Stimulated activated CD4-positive, alpha-beta T cell treated with anti-CD3 and anti-CD28 coated beads, Interleukin-15, amount 100 ng/mL, for 24 hours (primary cell): Measurements from ENCODE around the gene FBXL13.
"Not testable (repeated sequence)": the region's sequence is repeated elsewhere in the genome, so short reads cannot be mapped to it uniquely, and the experiment has no call there.

Source experiments
- DNase-seq: peaks from one replicate; pipeline ENCODE4 v3.0.0-alpha.2; 2020

The FBXL13 gene

DNA sequence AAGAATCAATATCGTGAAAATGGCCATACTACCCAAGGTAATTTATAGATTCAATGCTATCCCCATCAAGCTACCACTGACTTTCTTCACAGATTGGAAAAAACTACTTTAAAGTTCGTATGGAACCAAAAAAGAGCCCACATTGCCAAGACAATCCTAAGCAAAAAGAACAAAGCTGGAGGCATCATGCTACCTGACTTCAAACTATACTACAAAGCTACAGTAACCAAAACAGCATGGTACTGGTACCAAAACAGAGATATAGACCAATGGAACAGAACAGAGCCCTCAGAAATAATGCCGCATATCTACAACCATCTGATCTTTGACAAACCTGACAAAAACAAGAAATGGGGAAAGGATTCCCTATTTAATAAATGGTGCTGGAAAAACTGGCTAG, 53.7 kb downstream of the FBXL13 start:
- not testable (repeated sequence) for DNase-seq

DNA sequence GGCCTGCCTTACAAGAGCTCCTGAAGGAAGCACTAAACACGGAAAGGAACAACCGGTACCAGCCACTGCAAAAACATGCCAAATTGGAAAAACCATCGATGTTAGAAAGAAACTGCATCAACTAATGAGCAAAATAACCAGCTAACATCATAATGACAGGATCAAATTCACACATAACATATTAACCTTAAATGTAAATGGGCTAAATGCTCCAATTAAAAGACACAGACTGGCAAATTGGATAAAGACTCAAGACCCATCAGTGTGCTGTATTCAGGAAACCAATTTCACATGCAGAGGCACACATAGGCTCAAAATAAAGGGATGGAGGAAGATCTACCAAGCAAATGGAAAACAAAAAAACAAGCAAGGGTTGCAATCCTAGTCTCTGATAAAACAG, 56.3 kb downstream of the FBXL13 start:
- DNase-seq = not testable (repeated sequence)

DNA sequence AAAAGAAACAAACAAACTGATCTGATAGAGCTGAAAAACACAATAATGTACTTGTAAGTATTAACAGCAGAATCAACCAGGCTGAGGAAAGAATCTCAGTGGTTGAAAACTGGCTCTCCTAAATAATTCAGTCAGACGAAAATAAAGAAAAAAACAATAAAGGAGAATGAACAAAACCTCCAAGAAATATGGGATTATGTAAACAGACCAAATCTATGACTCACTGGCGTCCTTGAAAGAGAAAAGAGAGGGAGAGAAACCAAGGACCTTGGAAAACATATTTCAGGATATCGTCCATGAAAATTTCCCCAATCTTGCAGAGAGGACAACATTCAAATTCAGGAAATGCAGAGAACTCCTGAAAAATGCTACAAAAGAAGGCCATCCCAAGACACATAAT, 62.9 kb downstream of the FBXL13 start:
- DNase-seq = no peak

DNA sequence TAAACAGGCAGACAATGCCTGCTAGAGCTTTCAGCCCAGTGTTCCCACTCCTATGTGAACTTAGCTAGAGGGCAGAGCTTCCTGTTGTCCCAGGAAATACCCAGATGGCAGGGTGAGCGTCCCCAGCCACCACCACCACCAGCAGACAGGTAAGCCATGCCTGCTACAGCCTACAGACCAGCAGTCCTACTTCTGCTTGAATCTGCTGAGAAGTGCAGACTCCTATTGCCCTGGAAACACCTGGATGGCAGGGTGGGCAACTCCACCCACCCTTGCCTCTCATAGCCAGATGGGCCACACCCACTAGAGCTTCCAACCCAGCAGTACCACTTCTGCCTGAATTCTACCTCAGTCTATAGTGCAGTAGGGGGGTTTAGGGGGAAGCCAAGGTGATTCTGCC, 64.4 kb downstream of the FBXL13 start:
- DNase-seq = no peak

DNA sequence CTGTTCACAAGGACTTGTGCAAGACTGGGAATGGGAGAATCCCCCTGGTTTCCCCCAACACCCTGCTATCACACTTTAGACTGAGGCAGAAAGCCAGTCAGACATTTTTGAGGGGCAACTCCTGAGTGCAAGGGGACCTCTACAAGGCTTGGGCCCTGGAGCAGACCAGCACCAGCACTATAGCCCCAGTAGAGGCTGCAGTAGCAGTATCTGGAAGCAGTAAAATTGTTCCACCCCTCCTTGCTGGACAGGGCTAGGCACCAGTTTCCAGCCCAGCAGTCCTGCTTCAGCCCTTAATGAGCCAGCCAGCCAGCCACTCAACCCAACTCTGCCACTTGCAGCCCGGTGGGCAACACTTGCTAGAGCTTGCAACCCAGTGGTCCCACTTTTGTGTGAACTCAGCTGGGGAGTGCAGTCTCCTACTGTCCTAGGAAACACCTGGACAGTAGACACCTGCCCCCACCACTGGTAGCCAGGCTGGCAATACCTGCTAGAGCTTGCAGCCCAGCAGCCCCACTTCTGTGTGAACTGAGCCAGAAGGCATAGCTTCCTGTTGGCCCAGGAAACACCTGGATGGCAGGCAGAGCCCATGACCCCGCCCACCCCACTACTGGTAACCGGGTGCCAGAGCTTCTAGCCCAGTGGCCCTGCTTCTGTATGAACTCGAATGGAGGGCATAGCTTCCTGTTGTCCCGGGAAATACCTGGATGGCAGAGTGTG, 65.0 kb downstream of the FBXL13 start:
- DNase-seq = no peak

DNA sequence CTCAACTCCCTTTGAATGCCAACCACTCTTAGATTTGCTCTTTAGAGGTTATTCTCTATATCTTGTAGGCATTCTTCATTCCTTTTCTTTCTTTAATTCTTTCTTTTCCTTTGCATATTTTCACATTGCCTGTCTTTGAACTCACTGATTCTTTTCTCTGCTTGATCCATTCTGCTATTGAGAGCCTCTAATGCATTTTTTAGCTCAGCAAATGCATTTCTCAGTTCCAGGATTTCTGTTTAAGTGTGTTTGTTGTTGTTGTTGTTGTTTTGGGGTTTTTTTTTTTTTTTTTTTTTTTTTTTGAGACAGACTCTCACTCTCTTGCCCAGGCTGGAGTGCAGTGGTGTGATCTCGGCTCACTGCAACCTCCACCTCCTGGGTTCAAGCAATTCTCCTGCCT, 71.6 kb downstream of the FBXL13 start:
- no peak for DNase-seq

DNA sequence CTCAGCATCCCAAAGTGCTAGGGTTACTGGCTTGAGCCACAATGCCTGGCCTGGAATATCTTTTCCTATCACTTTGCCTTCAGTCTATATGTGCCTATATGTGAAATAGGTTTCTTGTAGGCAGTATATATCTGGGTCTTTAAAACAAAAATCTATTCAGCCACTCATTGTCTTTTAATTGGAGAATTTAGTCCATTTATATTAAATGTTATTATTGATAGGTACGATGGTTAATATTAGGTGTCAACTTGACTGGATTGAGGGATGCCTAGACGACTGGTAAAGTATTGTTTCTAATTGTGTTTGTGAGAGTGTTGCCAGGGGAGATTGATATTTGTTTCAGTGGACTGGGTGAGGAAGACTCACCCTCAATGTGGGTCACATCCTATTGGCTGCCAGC, 73.4 kb downstream of the FBXL13 start:
- no peak for DNase-seq

DNA sequence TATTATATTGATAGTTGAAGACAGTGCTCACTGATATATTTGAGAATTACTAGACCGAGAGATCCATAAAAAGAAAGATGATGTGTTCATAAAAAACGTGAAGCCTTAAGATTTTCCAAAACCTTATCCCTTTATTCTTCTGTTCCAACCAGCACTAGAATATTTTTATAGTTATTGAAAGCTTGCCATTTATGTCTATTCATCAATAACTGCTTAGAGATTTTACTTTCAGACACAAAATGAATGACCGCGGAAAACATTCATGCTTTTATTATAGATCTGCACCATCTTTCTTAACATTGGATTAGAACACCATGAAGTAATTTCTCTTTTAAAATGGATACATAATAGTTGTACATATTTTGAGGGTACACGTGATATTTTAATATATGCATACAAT, 77.6 kb downstream of the FBXL13 start:
- no peak for DNase-seq

DNA sequence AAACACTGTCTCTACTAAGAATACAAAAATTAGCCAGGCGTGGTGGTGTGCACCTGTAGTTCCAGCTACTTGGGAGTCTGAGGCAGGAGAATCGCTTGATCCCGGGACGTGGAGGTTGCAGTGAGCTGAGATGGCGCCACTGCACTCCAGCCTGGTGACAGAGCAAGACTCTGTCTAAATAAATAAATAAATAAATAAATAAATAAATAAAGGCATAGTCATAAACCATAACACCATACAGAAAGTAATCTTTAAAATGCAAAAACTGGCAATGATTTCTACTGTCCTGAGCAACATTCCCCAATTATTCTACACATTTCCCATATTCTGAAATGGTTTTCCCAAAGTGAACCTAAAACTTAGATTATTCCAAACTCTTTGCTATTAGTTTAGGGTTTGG, 79.0 kb downstream of the FBXL13 start:
- not testable (repeated sequence) for DNase-seq

DNA sequence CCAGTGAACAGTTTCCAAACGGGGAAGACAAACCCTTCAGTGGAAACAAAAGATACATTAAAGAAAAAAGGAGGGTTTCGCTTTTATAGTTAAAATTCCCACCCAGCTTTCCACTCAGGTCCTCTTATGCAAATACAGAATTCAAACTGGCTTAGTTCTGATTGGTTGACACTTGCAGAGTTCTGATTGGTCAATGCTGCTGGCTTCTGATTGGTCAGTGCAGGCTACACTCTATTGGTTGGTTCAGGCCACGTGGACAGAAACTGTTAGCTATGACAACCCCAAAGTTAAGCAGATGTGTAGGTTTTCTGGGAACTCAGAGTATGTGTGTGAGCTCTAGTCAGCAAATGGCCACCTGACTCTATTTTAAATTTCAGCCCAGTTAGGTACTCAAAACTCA, 80.0 kb downstream of the FBXL13 start:
- DNase-seq = no peak

DNA sequence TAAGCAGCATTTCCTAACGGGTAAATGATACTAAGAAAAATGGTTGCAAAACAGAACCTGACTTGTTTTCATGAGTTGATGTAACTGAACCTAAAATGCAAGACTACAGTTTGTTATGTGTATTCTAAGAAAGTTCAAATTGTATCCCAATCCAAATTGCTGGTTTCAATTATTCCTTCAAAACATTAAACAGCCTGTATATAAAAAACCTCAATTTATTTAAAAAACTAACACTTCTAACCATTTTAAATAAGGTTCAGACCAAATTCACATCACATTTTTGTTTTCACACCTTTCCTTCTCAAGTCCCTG, 80.9 kb downstream of the FBXL13 start:
- DNase-seq = no peak

DNA sequence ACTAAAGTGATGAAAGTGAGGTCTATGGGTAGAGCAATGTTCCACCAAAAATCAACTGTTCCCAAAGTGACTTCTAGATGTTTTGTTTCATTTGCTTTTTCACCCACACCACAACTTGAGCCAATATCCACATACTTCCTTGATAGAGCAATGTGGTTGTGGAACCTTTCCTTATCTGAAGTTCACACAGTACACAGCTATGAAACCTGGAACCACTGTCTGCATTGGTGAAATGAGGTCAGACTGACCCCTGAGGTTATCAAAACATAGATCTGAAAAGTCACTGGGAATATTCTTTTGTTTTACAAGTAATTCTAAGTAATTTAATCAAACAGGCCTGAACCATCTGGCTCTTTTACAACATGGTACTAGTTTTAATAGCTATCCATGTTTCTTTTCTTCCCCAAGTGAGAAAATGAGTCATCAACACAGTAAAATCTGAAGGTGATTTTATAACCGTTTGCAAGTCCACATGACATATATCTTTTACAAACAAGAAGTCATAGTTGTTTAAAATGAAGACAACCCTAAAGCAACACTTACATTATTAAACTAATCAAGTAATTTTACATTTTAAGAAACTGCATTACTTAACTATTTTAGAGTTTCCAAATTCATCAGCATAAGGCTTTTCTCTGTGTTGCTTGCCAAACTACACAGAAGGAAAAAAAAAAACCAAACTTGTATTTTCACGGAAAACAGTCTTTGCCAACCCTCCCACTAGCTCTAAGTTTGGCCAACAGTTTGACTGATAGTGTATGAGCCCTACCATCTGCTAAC, 81.5 kb downstream of the FBXL13 start:
- no peak for DNase-seq

DNA sequence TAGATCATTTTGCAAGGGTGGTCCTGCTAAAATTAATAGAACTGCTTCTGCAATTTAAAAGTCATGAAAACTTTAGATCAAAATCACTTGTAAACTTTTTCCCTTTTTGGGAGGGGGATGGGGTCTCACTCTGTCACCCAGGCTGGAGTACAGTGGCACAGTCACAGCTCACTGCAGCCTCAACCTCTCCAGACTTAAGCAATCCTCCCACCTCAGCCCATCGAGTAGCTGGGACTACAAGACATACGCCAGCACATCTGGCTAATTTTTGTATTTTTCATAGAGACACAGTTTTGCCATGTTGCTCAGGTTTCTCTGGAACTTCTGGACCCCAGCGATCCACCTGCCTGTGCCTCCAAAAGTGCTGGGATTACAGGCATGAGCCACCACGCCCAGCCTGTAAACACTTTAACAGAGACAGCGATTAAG, 82.1 kb downstream of the FBXL13 start:
- no peak for DNase-seq

DNA sequence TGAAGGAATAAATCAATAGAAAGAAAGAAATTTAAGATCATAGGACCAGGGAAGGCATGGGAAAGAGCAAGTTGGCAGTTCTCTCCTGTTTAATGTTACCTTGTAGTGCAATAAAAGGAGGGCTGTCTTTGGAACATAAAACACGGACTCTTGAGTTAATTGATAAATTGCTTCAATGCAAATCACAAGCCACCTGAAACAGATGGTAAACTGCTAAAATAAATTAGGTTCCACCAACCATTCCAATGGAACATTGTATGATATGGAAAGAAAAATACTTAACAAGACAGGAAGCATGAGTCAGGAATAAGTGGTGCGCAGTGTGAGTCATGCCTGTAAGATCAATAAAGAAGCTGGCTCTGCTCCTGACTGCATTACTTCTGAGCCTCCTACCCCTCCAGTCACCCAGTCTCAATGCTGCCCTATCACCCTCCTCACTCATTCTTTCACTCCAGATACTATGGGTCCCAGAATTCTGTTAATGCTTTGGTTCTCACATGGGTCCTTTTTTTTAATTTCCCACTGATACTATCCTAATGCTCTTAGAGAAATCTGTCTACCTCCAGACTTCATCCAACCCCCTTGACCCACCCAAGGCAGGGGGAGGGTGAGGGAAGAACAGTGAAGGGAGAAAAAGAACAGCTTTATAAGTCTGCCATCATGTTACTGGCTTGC, 82.9 kb downstream of the FBXL13 start:
- DNase-seq = peak; percentile 32

DNA sequence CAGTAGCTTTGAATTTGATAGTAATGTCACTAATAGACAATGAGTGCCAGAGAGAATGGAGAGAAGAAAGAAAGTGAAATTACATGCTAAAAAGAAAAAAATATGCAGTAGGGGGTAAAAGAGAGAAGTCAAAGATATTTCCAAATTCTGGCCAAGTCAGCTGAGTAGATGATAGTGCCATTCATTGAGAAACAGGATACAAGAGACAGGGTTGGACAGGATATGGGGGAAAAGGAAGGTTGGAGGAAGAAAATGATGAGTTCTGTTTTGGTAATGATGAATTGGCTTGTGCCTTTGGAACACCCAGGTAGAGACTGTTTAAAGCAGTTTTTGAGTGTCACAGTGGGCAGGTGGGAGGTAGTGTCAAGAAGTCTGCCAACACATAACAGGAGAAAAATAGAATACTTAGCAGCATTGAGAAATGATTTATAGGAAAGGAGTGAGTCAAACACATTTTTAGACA, 83.5 kb downstream of the FBXL13 start:
- DNase-seq = no peak

DNA sequence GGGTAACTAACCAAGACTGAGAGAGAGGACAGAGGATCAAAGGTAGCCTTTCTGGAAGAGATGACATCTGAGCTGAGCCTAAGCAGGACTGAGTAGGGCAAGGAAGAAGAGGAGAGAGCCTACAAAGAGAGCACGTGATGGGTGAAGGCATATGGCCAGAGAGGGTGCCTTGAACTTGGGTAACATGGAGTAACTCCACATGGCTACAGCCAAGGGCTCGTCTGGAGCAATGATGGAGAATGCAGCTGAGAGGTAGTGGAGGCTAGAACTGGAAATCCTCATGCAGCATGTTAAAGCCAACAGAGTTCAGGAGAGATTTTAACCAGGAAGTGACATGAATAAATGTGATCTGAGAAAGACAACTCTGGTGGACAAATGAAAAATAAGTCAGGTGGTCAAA, 84.0 kb downstream of the FBXL13 start:
- DNase-seq = no peak

DNA sequence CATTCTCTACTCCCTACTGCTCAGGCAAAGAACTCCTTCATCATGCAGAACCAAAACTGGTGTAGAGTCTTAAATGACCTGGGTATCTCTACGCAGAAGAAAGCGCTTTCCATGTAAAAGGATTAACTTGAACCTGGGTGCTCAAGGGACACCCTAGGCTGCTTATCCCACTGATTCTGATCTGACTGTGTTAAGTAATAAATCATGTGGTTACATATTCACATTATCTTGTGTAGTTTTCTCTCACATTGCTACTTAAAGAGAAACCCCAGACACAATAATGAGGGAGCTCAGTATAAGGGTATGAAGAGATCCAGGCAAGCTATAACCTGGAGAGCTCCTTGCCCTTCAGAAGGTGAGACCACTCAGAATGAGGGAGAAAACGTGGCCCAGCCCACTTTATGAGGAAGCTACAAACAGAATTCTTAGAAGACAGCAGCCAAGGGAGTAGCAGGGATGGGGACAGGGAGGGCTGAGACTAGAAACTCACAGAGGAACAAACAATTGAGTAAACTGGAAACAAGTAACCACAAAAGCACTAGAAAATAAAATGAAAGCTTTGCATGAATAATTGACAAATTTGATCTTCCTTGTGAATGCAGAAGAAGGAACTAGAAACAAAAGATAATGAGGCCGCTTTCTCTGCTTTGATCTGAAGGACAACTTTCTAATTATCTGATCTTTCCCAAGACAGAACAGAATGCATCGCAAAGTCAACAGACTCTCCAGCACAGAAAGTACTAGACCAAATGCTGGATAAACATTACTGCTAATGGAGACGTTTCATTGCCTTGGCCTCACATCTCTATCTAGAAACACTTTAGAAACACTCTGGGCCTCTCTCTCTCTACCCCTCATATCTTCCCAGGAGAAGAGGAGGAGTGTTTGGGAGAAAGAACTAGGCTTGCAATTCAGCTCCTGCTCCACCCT, 85.7 kb downstream of the FBXL13 start:
- no peak for DNase-seq

DNA sequence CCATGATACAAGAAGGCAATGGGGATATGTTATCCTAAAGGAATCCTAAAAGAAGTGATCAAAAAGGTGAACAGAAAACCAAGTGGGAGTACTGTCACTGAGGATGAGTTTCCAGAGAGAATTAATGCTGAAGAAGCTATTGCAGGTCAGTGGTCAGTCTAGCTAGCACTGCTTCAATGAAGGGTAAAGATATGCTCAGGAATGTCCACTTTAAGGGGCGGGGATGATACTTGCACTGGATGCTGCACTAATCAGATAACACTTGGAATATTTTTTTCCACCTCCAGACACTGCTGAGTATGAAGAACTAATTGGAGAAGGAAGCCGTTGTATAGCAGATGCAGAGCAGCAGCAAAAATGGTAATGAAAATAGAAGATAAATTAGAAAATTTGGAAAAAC, 86.5 kb downstream of the FBXL13 start:
- DNase-seq = no peak

DNA sequence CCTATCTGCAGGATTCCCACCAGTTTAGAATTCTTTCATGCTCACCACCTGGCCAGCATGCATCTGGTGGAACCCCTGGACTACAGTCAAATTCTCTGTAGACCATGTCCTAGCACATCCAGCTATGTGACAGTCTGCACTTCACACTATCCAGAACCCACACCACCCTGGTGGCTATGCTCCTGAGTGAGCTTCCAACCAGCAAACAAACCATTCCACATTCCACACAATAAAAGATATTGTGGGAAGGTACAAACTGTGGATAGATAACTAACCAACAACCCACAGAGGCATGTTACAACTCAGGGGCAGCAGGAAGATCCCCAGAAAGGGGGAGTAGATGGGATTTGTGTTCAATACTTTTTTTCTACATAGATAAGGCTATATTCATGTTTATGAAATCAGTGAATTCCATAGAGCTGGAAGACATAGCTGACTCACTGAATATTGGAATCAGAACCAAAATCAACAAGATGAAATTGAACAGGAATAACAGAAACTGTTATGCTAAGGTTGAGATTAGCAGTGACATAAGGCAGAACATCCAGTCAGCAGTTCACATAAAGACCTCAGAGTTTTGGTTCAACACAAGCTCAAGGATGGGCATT, 89.3 kb downstream of the FBXL13 start:
- DNase-seq = no peak

DNA sequence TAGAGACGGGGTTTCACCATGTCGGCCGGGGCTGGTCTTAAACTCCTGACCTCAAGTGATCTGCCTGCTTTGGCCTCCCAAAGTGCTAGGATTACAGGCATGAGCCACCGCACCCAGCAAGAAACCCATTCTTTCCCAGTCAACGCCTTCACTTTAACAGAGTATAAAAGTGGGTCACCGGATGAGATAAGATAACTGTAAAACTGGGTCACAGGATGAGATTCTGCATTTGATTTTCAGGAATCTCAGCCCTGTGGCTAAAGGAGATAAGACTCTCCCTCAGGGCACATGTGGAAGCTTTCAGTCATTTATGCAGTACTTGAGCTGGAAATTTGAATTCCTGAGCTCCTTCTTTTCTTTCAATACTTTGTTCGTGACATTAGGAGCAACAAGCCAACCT, 91.0 kb downstream of the FBXL13 start:
- no peak for DNase-seq

DNA sequence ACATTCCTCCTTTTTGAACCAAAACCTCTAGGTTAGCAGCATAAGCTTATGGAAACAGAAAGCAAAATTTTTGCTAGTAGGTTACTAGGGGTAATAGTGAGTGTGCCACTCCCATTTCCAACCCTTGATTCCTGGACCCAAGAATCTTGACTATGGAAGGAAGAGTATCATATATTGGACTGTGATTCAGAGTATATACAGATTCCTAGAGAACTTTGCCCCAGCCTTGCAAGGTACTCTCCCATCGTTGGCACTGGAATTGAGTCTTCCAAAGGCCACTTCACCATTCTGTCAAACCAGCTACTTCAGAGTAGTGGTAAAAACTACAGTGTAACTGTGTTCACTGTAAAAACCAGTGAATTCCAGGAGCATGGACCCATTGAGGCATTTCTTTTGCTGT, 92.4 kb downstream of the FBXL13 start:
- no peak for DNase-seq

DNA sequence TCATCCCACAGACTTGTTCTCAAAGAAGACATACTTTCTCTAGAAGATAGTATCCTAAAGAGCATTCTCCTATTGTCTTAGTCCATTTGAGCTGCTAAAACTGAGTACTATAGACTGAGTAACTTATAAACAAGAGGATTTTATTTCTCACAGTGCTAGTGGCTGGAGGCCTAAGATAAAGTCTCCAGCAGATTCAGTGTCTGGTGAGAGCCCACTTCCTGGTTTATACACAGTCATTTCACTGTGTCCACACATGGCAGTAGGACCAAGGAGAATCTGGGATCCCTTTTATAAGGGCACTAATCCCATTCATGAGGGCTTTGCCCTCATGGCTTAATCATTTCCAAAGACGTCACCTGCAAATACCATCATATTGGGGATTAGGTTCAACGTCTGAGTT, 93.1 kb downstream of the FBXL13 start:
- DNase-seq = no peak

DNA sequence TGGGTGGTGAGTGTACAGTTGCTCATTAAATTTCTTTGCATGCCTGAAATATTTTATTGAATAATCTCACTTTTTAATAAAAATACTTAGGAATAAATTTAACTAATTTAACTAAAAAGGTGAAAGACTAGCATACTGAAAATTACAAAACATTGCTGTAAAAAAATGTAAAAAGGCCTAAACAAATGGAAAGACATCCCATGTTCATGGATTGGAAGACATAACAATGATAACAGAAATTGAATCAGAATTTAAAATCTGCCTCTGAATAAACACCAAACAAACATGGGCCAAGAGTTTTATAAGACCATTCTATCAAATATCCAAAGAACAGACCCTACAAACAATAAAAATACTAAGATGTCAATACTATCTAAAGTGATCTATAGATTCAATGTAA, 94.9 kb downstream of the FBXL13 start:
- no peak for DNase-seq
